GM18508 (cell line): ENCODE measurements around the gene GNAT2.

Experiments used
- ATAC-seq: cut with Tn5 transposase; IDR thresholded peaks from one replicate; pipeline ENCODE4 v1.9.1; 2021; ENCODE audit warnings: moderate number of reproducible peaks; ENCODE audit not compliant: insufficient read depth, unreplicated experiment

The GNAT2 gene

DNA sequence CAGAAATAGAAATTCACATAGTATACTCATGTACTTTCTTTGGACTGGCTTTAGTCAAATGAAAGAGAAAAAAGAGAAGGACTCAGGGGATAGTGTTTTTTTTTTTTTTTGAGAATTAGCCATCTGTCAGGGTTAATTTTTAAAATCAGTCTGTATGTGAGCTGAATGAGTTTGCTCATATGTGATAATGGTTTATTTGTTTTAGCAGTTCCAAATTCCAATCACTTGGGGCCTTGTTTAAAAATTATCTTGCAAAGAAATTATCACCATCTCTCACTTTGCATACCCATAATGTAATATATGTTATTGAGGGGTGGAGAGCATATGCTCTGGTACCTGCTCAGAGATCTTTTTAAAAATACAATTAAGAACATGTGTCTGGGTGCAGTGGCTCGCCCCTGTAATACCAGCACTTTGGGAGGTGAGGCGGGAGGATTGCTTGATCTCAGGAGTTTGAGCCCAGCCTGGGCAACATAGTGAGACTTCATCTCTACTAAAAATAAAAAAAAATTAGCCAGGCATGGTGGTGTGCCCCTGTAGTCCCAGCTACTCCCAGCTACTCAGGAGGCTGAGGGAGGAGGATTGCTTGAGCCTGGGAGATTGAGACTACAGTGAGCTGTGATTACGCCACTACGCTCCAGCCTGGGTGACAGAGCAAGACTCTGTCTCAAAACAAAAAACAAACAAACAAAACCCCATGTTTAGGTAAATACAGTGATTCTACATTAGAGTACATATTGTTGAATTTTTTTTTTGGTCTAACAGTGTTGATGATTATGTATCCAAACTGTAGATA lies 51.3 kb downstream of the GNAT2 start:
- ATAC-seq = no peak

DNA sequence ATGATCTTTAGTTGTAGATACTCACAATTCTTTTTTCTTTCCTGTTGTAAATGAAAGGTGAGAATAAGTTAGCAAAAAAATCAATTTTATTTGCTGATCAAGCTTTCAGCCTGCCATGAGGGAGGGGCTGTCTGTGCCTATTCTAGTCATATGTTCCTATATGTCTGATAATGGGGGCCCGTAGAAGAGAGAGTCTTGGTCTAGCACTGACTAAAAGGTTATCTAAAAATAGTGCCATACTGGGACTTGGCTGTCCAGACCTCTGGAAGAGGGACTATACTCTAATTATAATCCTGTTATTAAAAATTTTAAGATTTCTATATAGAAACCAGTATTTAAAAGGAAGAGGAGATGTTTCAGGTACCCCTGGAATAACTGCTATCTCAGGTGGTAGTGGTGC lies 52.4 kb downstream of the GNAT2 start:
- ATAC-seq = no peak

DNA sequence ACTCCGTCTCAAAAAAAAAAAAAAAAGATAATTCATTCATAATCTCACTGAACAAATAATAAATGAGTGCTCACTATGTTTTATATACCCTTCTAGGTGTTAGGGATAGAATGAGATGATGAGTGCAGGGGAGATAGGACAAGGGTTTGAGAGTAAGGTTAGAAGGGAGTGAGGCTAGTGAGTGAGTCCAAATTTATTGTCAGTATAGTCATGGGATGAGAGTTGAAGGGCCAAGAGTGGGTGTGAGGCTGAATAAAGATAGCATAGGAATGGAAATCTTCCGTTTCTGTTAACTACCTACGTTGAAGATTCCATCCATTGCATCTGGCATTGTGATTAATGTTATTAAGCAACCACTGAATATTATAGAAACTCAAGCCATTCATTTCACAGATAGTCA lies 54.2 kb downstream of the GNAT2 start:
- ATAC-seq = no peak

DNA sequence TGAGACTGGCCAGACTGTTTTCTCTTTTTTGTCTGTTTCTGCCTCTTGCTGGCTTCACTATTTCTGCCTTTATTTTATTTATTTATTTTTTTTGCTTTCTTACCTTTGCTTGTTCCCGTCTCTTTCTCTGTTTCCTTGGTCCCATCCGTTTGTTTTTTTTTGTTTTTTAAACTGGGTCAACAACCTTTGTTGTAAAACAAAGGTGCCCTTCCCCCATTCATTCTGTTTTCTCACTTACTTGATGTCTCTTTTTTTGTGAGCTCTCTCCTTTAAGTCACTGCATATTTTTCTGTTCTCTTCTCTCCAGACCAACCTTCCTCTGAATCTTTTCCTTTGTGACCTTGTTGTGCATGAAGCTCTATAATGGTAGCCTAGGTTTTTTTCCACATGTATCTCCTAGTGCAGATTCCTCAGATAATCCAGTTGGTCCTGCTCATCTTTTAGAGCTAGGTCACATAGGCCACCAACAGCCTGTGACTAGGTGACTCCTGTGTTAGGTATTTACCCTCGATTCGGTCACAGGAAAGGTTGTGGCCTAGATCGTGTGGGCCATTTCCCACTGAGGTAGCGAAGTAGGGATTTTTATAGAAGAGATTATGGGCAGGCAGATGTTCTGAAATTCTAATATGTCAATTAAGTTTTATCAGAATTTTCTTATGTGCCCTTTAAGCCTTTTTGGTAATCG lies 55.1 kb downstream of the GNAT2 start:
- no peak for ATAC-seq

DNA sequence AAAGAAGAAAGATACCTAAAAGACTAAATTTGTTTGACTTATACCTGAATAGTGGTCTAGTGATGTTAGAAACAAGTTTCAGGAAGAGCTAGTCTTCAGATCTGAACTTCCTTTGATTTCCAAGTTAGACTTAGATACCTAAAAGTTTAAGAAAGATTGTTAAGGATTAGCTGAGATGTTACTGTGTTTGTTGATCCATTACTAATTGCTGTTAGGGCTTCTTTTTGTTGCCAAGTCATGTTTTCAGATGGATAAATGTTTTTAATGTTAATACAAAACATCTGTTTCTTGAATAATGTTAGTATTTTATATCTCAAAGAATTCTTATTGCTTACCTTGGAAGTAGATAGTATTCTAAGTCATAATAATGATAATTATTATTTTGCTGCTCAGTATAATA lies 59.4 kb downstream of the GNAT2 start:
- ATAC-seq = no peak

DNA sequence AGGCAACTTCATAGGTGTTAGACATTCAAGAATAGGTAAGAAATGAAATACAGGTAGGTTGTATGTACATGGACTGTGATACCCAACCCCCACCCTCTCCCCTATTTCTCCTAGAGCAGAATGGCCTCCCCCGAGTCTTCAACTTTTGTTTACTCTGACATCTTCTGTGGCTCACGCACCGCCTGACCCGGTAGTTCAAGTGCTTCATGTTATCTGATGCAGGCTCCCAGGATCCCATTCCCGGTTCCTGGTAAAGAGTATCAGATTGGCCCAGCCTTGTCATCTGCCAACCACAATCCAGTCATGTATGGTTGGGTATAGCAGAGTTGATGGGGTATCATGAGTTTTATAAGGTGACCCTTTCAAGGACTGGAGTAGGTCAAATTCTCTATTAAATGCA lies 61.9 kb downstream of the GNAT2 start:
- ATAC-seq = no peak

DNA sequence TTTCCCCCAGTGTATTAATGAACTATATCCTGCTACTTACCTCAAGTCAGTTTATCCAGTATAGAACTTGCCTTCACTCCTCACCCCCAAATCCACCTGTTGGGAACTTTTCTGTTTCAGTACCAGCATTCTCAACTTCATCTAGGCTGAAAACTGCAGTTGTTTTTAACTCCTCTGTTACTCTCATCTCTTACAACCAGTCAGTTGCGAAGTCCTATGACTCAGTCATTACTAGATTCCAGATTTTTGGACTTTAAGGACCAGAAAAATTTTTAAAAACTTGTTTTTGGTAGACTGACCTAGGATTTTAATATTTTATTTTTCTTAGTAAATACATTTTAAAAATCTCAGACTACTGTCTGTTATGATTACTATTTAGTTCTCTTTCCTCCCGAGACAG lies 62.9 kb downstream of the GNAT2 start:
- ATAC-seq = no peak
